GM18870 (cell line): Measurements from ENCODE around the gene PARD6A.
"Not testable (repeated sequence)": the region's sequence is repeated elsewhere in the genome, so short reads cannot be mapped to it uniquely, and the experiment has no call there.

ENCODE experiments used
- ATAC-seq: cut with Tn5 transposase; IDR thresholded peaks from one replicate; pipeline ENCODE4 v1.9.1; 2021; ENCODE audit warnings: moderate library complexity; ENCODE audit not compliant: unreplicated experiment

PARD6A gene

GRCh38 chr16:67685388-67686112 lies 24.8 kb downstream of the PARD6A start:
- ATAC-seq: no peak

- not testable (repeated sequence) for ATAC-seq
These were observed 32.9 kb downstream of the PARD6A start for GRCh38 chr16:67693517-67694285.

- ATAC-seq: no peak
These were observed 33.9 kb downstream of the PARD6A start for GRCh38 chr16:67694611-67695010.

GRCh38 chr16:67697422-67698185 lies 36.8 kb downstream of the PARD6A start:
- ATAC-seq: no peak

- no peak for ATAC-seq
These were observed 38.5 kb downstream of the PARD6A start for GRCh38 chr16:67699265-67699664.

GRCh38 chr16:67701420-67701819 lies 40.7 kb downstream of the PARD6A start:
- ATAC-seq: no peak

- no peak for ATAC-seq
These were observed 41.4 kb downstream of the PARD6A start for GRCh38 chr16:67702130-67702529.

GRCh38 chr16:67703626-67704025 lies 42.9 kb downstream of the PARD6A start:
- ATAC-seq: no peak

- ATAC-seq: no peak
These were observed 43.4 kb downstream of the PARD6A start for GRCh38 chr16:67704110-67704509.

GRCh38 chr16:67707210-67707609 lies 46.5 kb downstream of the PARD6A start:
- ATAC-seq: no peak

GRCh38 chr16:67707790-67708189 lies 47.0 kb downstream of the PARD6A start:
- no peak for ATAC-seq

GRCh38 chr16:67708368-67708771 lies 47.6 kb downstream of the PARD6A start:
- no peak for ATAC-seq

- no peak for ATAC-seq
These were observed 48.3 kb downstream of the PARD6A start for GRCh38 chr16:67709050-67709449.

GRCh38 chr16:67710607-67711006 lies 49.8 kb downstream of the PARD6A start:
- no peak for ATAC-seq
